Adrenal gland (tissue), 5 donors: ENCODE results near the gene L2HGDH.
"Not testable (repeated sequence)": the region's sequence is repeated elsewhere in the genome, so short reads cannot be mapped to it uniquely, and the experiment has no call there.

ENCODE experiments used
- POLR2A ChIP-seq, 2 donors: fragments of 450-650 bp; IDR thresholded peaks; one replicate each; pipeline ENCODE4 v1.6.1; 2017; ENCODE audit warnings: antibody characterized with exemption in 2 of 2, mild to moderate bottlenecking in 2 of 2, moderate library complexity in 1 of 2
- TF ChIP-seq, protein P1 (sequence below), 6 experiments: fragments of 450-650 bp in 4 of 6; fragments of 200-600 bp in 2 of 6; sonication (generic) in 1 of 6; IDR thresholded peaks; 1 replicate in 5 of 6; 2 replicates in 1 of 6; pipeline versions ENCODE4 v1.5.1 to v1.8.0; 2016 to 2021; ENCODE audit warnings: antibody characterized with exemption in 6 of 6, mild to moderate bottlenecking in 2 of 6, moderate library complexity in 1 of 6
- donor health status: DM: no; HTN: no; CAD: no.

DNA sequence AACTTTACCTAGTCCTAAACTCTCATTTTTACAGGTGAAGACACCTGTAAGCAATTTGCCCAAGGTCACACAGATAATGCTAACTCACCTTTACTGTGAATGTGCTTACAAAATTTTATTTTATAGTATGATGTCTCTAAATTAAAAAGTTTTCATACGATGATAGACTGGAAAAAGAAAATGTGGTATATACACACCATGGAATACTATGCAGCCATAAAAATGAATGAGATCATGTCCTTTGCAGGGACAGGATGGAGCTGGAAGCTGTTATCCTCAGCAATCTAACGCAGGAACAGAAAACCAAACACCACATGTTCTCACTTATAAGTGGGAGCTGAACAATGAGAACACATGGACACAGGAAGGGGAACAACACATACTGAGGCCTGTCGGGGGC, 44.3 kb upstream of the L2HGDH start:
- TF ChIP-seq, protein P1, sequence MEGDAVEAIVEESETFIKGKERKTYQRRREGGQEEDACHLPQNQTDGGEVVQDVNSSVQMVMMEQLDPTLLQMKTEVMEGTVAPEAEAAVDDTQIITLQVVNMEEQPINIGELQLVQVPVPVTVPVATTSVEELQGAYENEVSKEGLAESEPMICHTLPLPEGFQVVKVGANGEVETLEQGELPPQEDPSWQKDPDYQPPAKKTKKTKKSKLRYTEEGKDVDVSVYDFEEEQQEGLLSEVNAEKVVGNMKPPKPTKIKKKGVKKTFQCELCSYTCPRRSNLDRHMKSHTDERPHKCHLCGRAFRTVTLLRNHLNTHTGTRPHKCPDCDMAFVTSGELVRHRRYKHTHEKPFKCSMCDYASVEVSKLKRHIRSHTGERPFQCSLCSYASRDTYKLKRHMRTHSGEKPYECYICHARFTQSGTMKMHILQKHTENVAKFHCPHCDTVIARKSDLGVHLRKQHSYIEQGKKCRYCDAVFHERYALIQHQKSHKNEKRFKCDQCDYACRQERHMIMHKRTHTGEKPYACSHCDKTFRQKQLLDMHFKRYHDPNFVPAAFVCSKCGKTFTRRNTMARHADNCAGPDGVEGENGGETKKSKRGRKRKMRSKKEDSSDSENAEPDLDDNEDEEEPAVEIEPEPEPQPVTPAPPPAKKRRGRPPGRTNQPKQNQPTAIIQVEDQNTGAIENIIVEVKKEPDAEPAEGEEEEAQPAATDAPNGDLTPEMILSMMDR (IDR thresholded peaks at IDR 0.05): not testable (repeated sequence)
- TF ChIP-seq POLR2A (IDR thresholded peaks at IDR 0.05): not testable (repeated sequence)
